Measurements from ENCODE around the gene LENG1. TPM values are rescaled to one million over a fixed set of nuclear protein-coding genes. Genes with fewer than 3 reads are reported as not detected.

Gene LENG1
- total and polyA plus RNA-seq, 12 donors: 5.4 to 16.9 (median 7.2) TPM

DNA sequence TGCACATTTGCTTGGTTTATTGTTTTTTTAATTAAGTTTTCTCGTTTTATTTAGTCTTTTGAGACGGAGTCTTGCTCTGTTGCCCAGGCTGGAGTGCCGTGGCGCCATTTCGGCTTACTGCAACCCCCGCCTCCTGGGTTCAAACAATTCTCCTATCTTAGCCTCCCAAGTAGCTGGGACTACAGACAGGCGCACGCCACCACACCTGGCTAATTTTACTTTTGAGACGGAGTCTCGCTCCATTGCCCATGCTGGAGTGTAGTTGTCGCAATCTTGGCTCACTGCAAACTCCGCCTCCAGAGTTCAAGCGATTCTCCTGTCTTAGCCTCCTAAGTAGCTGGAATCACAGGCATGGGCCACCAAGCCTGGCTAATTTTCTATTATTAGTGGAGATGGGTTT is 42.5 kb upstream of the LENG1 start:
- Histone ChIP-seq H3K9me3 (no peaks in the 10 kb centered on the region), H3K4me1 (peaks cover 11 to 66% (median 60%) of the 10 kb centered on the region in 9 donors), H3K27me3 (no peaks in the 10 kb centered on the region), H3K4me3 (peak overlapping the region in 8 of 10 donors; percentile 63 to 82 (median 71)), H3K27ac (peak overlapping the region in 5 of 10 donors; percentile 84 to 99 (median 93)), H3K36me3 (peaks cover 0 to 58% (median 53%) of the 10 kb centered on the region in 9 donors)
- DNase-seq (no peak), ATAC-seq (no peak)
- intact Hi-C loops (cut with DNase I): loop anchor here in 2 of 10 donors (5.0 kb wide), 2 partner anchors 40 to 45 kb away; partner anchors contain the start of gene LENG1 (in 1 of the 2)
- TF ChIP-seq CTCF (IDR thresholded peaks at IDR 0.05): no peak
- WGBS, 2 donors: 74 to 78% methylated on average over 13 of the region's 13 CpGs

DNA sequence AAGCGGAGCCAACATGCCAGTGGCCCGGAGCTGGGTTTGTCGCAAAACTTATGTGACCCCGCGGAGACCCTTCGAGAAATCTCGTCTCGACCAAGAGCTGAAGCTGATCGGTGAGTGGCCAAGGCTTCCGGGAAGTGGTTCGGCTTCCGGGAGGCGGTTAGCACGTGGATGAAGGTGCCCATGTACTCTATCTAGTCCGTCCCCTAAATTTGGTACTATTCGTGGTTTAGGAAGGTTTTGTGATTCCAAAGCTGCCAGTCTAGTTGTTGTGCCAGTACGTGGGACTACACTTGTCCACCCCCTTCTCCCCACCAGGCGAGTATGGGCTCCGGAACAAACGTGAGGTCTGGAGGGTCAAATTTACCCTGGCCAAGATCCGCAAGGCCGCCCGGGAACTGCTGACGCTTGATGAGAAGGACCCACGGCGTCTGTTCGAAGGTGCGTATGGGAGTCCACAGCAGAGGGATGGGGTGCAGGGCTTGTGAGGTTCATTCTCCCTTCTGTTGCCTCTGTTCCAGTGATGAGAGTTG is 41.7 kb upstream of the LENG1 start:
- DNase-seq (no peak), ATAC-seq (no peak)
- intact Hi-C loops (cut with DNase I): loop anchor here in 2 of 10 donors (5.0 kb wide), 2 partner anchors 39 to 44 kb away; partner anchors contain the start of gene LENG1 (in 1 of the 2)
- no peak for TF ChIP-seq CTCF (IDR thresholded peaks at IDR 0.05)
- peaks cover 11 to 60% (median 54%) of the 10 kb centered on the region in 9 donors for H3K4me1 ChIP-seq
- H3K36me3 ChIP-seq: peaks cover 0 to 55% (median 46%) of the 10 kb centered on the region in 9 donors
- 4 to 6% methylated on average over 28 of the region's 28 CpGs for WGBS, 2 donors
- H3K9me3 ChIP-seq: no peaks in the 10 kb centered on the region
- peak overlapping the region; percentile 70 to 99 (median 89) for H3K27ac ChIP-seq
- H3K4me3 ChIP-seq: peak overlapping the region; percentile 58 to 82 (median 68)
- no peaks in the 10 kb centered on the region for H3K27me3 ChIP-seq

GRCh38 chr19:54199401-54199800 is 39.9 kb upstream of the LENG1 start:
- intact Hi-C loops (cut with DNase I): loop anchor here in 1 of 10 donors (1.0 kb wide), 1 partner anchor 8 kb away; the partner anchor contains the start of gene TSEN34
- no peak for DNase-seq
- 72 to 78% methylated on average over 16 of the region's 16 CpGs for WGBS, 2 donors
- peaks cover 0 to 51% (median 28%) of the 10 kb centered on the region in 9 donors for H3K36me3 ChIP-seq
- no peaks in the 10 kb centered on the region for H3K9me3 ChIP-seq
- H3K4me1 ChIP-seq: peaks cover 11 to 42% (median 35%) of the 10 kb centered on the region in 9 donors
- no peak overlapping the region for H3K27ac ChIP-seq
- no peak for TF ChIP-seq CTCF (IDR thresholded peaks at IDR 0.05)
- H3K4me3 ChIP-seq: no peak overlapping the region
- H3K27me3 ChIP-seq: no peaks in the 10 kb centered on the region
- ATAC-seq: no peak

DNA sequence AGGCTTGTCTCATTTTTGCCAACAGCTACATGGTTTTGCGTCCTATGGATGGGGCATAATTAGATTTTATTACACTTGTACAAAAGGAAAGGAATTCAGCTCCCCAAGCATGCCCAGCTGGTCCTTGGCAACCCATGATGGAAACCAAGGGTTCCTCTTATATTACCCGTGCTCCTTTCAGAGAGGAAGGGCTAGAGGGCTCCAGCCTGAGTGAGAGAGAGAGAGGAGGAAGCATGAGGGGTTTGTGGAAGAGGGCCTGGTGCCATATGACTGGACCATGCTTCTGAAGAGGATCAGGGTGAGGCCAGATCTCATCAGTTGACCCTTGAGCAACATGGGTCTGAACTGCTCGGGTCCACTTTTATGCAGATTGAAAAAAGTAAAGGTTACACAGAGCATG is 37.6 kb upstream of the LENG1 start:
- TF ChIP-seq CTCF (IDR thresholded peaks at IDR 0.05): no peak
- Histone ChIP-seq H3K27me3 (no peaks in the 10 kb centered on the region), H3K36me3 (peaks cover 0 to 47% (median 14%) of the 10 kb centered on the region in 9 donors), H3K9me3 (no peaks in the 10 kb centered on the region), H3K27ac (no peak overlapping the region), H3K4me3 (no peak overlapping the region), H3K4me1 (peaks cover 12 to 23% (median 18%) of the 10 kb centered on the region in 9 donors)
- no peak for ATAC-seq
- 84 to 94% methylated on average over 3 of the region's 3 CpGs for WGBS, 2 donors
- intact Hi-C loops (cut with DNase I): no loop called here
- DNase-seq: no peak

Measured in heart right ventricle (tissue), 16 donors.